Measurements from ENCODE around the gene CTNNBIP1. TPM values are rescaled to one million over a fixed set of nuclear protein-coding genes. Genes with fewer than 3 reads are reported as not detected.

The CTNNBIP1 gene
- total and polyA plus RNA-seq, 2 experiments from 2014 or later = 80.1 to 122 TPM

GRCh38 chr1:9867408-9868243 lies 42.4 kb downstream of the CTNNBIP1 start:
- DNase-seq (ENCODE audit: low read depth in 1 of 2, low spot score in 1 of 2) = peak; percentile 76 to 82
- peak overlapping the region; percentile 50 for H3K27ac ChIP-seq
- peak; percentile 95 for TF ChIP-seq CTCF (IDR thresholded peaks at IDR 0.05; ENCODE audit: low read depth, low read length)
- no peaks in the 10 kb centered on the region for H3K9me3 ChIP-seq (ENCODE audit: low read depth)
- H3K36me3 ChIP-seq = peaks cover 4% of the 10 kb centered on the region
- no peaks in the 10 kb centered on the region for H3K4me1 ChIP-seq (ENCODE audit: low read depth)
- H3K4me3 ChIP-seq = no peak overlapping the region
- H3K27me3 ChIP-seq = no peaks in the 10 kb centered on the region

- DNase-seq (ENCODE audit: low read depth in 1 of 2, low spot score in 1 of 2) = no peak
- no peaks in the 10 kb centered on the region for H3K9me3 ChIP-seq (ENCODE audit: low read depth)
- no peaks in the 10 kb centered on the region for H3K27me3 ChIP-seq
- no peaks in the 10 kb centered on the region for H3K4me1 ChIP-seq (ENCODE audit: low read depth)
- peaks cover 4% of the 10 kb centered on the region for H3K36me3 ChIP-seq
- no peak for TF ChIP-seq CTCF (IDR thresholded peaks at IDR 0.05; ENCODE audit: low read depth, low read length)
- no peak overlapping the region for H3K27ac ChIP-seq
- H3K4me3 ChIP-seq = no peak overlapping the region
Measured at GRCh38 chr1:9866836-9867235, 43.2 kb downstream of the CTNNBIP1 start.

- no peaks in the 10 kb centered on the region for H3K4me1 ChIP-seq (ENCODE audit: low read depth)
- peaks cover 4% of the 10 kb centered on the region for H3K36me3 ChIP-seq
- no peak for TF ChIP-seq CTCF (IDR thresholded peaks at IDR 0.05; ENCODE audit: low read depth, low read length)
- no peaks in the 10 kb centered on the region for H3K9me3 ChIP-seq (ENCODE audit: low read depth)
- H3K27ac ChIP-seq = no peak overlapping the region
- H3K27me3 ChIP-seq = no peaks in the 10 kb centered on the region
- H3K4me3 ChIP-seq = no peak overlapping the region
- DNase-seq (ENCODE audit: low read depth in 1 of 2, low spot score in 1 of 2) = no peak
Measured at GRCh38 chr1:9865724-9866123, 44.3 kb downstream of the CTNNBIP1 start.

GRCh38 chr1:9863371-9863770 lies 46.7 kb downstream of the CTNNBIP1 start:
- no peaks in the 10 kb centered on the region for H3K27me3 ChIP-seq
- no peaks in the 10 kb centered on the region for H3K9me3 ChIP-seq (ENCODE audit: low read depth)
- H3K36me3 ChIP-seq = no peaks in the 10 kb centered on the region
- no peak overlapping the region for H3K4me3 ChIP-seq
- no peak overlapping the region for H3K27ac ChIP-seq
- DNase-seq (ENCODE audit: low read depth in 1 of 2, low spot score in 1 of 2) = no peak
- no peaks in the 10 kb centered on the region for H3K4me1 ChIP-seq (ENCODE audit: low read depth)
- TF ChIP-seq CTCF (IDR thresholded peaks at IDR 0.05; ENCODE audit: low read depth, low read length) = no peak

GRCh38 chr1:9861360-9861759 lies 48.7 kb downstream of the CTNNBIP1 start:
- H3K27ac ChIP-seq = no peak overlapping the region
- H3K36me3 ChIP-seq = no peaks in the 10 kb centered on the region
- H3K4me3 ChIP-seq = no peak overlapping the region
- no peaks in the 10 kb centered on the region for H3K9me3 ChIP-seq (ENCODE audit: low read depth)
- H3K4me1 ChIP-seq (ENCODE audit: low read depth) = no peaks in the 10 kb centered on the region
- TF ChIP-seq CTCF (IDR thresholded peaks at IDR 0.05; ENCODE audit: low read depth, low read length) = no peak
- H3K27me3 ChIP-seq = no peaks in the 10 kb centered on the region
- no peak for DNase-seq (ENCODE audit: low read depth in 1 of 2, low spot score in 1 of 2)

Measured in cardiac muscle cell (in vitro differentiated cells and primary cell).